MM.1S (cell line): ENCODE data around the gene TRAF1.

Experiments
- DNase-seq: peaks from one replicate; pipeline ENCODE4 v3.0.0-alpha.2; 2015
- H2AFZ ChIP-seq: fragments of 300-600 bp; sonication (generic); 2 replicates; pipeline ENCODE4 v1.6.0; 2016; ENCODE audit warnings: antibody characterized with exemption, low read length
- H3F3A ChIP-seq: fragments of 300-600 bp; sonication (generic); 2 replicates; pipeline ENCODE4 v1.6.1; 2016; ENCODE audit warnings: mild to moderate bottlenecking, antibody characterized with exemption, low read length, moderate library complexity, mixed read lengths; ENCODE audit not compliant: insufficient read depth
- H3K27ac ChIP-seq: fragments of 300-600 bp; sonication (generic); 2 replicates; pipeline ENCODE4 v1.5.1; 2016; ENCODE audit warnings: mild to moderate bottlenecking, low read length
- H3K27me3 ChIP-seq: fragments of 300-600 bp; sonication (generic); replicated peaks from 2 replicates; pipeline ENCODE4 v1.6.0; 2016; ENCODE audit warnings: low read length; ENCODE audit not compliant: insufficient read depth
- H3K36me3 ChIP-seq: fragments of 300-600 bp; sonication (generic); replicated peaks from 2 replicates; pipeline ENCODE4 v1.6.1; 2016; ENCODE audit warnings: mild to moderate bottlenecking, low read length, mixed read lengths; ENCODE audit not compliant: insufficient read depth
- H3K4me1 ChIP-seq: fragments of 300-600 bp; sonication (generic); 2 replicates; pipeline ENCODE4 v1.6.1; 2016; ENCODE audit warnings: low read length, mixed read lengths
- H3K4me2 ChIP-seq: fragments of 300-600 bp; sonication (generic); 2 replicates; pipeline ENCODE4 v1.6.0; 2016; ENCODE audit warnings: low read depth, low read length
- H3K4me3 ChIP-seq: fragments of 300-600 bp; sonication (generic); 2 replicates; pipeline ENCODE4 v1.5.1; 2016; ENCODE audit warnings: low read length, mixed read lengths
- H3K79me2 ChIP-seq: fragments of 300-600 bp; sonication (generic); 2 replicates; pipeline ENCODE4 v1.6.1; 2016; ENCODE audit warnings: mixed run types, low read length, mixed read lengths
- H3K9ac ChIP-seq: fragments of 300-600 bp; sonication (generic); 2 replicates; pipeline ENCODE4 v1.6.1; 2016; ENCODE audit warnings: low read length, mixed read lengths
- H3K9me2 ChIP-seq: fragments of 300-600 bp; sonication (generic); replicated peaks from 2 replicates; pipeline ENCODE4 v1.6.1; 2016; ENCODE audit warnings: mild to moderate bottlenecking, low read length, mixed read lengths; ENCODE audit not compliant: insufficient read depth
- H3K9me3 ChIP-seq: fragments of 300-600 bp; sonication (generic); replicated peaks from 2 replicates; pipeline ENCODE4 v1.6.1; 2016; ENCODE audit warnings: mild to moderate bottlenecking, low read length, mixed read lengths; ENCODE audit not compliant: insufficient read depth
- H4K20me1 ChIP-seq: fragments of 300-600 bp; sonication (generic); 2 replicates; pipeline ENCODE4 v1.6.1; 2016; ENCODE audit warnings: mild to moderate bottlenecking, low read length, moderate library complexity, mixed read lengths; ENCODE audit not compliant: insufficient read depth
- EZH2 ChIP-seq: fragments of 300-600 bp; sonication (generic); optimal IDR thresholded peaks from 2 replicates; pipeline ENCODE3; 2017; ENCODE audit warnings: low read depth, mild to moderate bottlenecking, antibody characterized with exemption, low read length, mixed read lengths
- EZH2phosphoT487 ChIP-seq: fragments of 300-600 bp; sonication (generic); IDR thresholded peaks from 2 replicates; pipeline ENCODE4 v1.6.1; 2018; ENCODE audit warnings: antibody characterized with exemption, low read length
- TF ChIP-seq, protein P1 (sequence below): fragments of 300-600 bp; sonication (generic); IDR thresholded peaks from 2 replicates; pipeline ENCODE4 v1.5.1; 2016; ENCODE audit warnings: antibody characterized with exemption, low read length, mixed read lengths

TRAF1 gene

DNA sequence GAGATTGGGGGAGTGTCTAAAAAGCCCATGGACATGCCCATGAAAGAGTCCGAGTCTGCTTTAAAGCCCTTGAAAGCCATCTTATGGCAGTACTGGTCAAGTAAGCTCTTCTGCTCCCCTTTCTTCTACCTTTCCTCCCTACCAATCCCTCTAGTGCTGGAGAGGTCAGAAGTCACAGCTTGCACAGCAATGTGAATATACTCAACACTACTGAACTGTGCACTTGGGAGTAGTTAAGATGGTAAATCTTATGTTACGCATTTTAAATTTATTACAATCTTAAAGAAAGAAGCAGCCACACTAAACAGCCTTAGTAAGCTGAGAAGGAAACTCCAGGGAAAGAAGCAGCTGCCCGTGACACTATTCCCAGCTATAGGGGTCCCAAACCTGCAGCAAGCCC, 12.3 kb upstream of the TRAF1 start:
- no peaks in the 10 kb centered on the region for H3K9me2 ChIP-seq
- H3K4me3 ChIP-seq, result no peak overlapping the region
- H3K4me2 ChIP-seq, result no peak overlapping the region
- peaks cover 48% of the 10 kb centered on the region for H3K4me1 ChIP-seq
- H2AFZ ChIP-seq, result no peak overlapping the region
- TF ChIP-seq, protein P1, sequence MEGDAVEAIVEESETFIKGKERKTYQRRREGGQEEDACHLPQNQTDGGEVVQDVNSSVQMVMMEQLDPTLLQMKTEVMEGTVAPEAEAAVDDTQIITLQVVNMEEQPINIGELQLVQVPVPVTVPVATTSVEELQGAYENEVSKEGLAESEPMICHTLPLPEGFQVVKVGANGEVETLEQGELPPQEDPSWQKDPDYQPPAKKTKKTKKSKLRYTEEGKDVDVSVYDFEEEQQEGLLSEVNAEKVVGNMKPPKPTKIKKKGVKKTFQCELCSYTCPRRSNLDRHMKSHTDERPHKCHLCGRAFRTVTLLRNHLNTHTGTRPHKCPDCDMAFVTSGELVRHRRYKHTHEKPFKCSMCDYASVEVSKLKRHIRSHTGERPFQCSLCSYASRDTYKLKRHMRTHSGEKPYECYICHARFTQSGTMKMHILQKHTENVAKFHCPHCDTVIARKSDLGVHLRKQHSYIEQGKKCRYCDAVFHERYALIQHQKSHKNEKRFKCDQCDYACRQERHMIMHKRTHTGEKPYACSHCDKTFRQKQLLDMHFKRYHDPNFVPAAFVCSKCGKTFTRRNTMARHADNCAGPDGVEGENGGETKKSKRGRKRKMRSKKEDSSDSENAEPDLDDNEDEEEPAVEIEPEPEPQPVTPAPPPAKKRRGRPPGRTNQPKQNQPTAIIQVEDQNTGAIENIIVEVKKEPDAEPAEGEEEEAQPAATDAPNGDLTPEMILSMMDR, result no peak
- TF ChIP-seq EZH2 (no peak), EZH2phosphoT487 (no peak)
- H3K36me3 ChIP-seq, result no peaks in the 10 kb centered on the region
- DNase-seq, result no peak
- H4K20me1 ChIP-seq, result no peaks in the 10 kb centered on the region
- no peaks in the 10 kb centered on the region for H3K27me3 ChIP-seq
- no peaks in the 10 kb centered on the region for H3K9me3 ChIP-seq
- H3K27ac ChIP-seq, result no peak overlapping the region
- H3F3A ChIP-seq, result peaks cover 16% of the 10 kb centered on the region
- H3K79me2 ChIP-seq, result no peaks in the 10 kb centered on the region
- H3K9ac ChIP-seq, result no peak overlapping the region

DNA sequence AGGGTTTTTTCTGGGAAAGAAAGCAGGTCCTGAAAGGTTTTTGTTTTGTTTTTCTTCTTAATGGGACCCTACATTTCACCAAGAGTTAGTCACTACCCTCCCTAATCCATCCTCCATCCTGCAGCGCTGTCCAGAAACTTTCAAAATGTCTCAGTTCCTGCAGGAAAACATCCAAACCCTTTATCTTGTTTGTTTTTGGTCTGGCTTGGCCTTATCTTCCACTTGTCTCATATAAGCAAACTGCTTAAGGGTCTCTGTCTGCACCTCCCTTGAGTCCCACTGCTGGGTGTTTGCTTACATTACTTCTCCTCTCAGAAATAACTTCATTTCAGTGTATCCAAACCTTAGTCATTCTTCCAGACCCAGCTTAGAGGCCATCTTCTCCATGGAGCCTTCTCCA, 11.0 kb upstream of the TRAF1 start:
- no peak overlapping the region for H3K27ac ChIP-seq
- H3K9ac ChIP-seq, result no peak overlapping the region
- no peaks in the 10 kb centered on the region for H3K9me2 ChIP-seq

DNA sequence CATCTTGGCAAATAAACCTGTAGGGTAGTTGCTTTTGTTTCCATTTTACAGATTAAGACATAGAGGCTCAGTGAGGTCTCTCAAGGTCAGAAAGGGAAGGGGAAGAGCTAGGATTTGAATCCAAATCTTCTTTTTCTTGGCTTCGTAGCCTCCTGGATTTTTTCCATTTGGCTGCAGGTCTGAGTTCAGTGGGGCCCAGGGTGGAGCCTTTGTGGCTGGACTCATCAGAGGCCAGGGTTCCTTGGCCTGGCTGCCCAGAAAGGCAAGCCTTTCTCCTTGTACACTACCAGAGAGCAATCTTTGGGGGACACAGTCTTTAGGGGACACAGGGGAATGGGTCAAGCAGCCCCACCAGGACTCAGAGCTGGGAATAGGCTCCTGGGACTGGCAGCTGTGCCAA, 10.5 kb upstream of the TRAF1 start:
- Histone ChIP-seq H3K79me2 (no peaks in the 10 kb centered on the region), H3K9me2 (no peaks in the 10 kb centered on the region), H3K4me1 (peaks cover 64% of the 10 kb centered on the region), H3K36me3 (no peaks in the 10 kb centered on the region), H3K9ac (no peak overlapping the region), H3K9me3 (no peaks in the 10 kb centered on the region), H3F3A (peaks cover 21% of the 10 kb centered on the region), H3K4me3 (no peak overlapping the region), H3K27me3 (no peaks in the 10 kb centered on the region), H2AFZ (no peak overlapping the region), H3K4me2 (no peak overlapping the region), H4K20me1 (no peaks in the 10 kb centered on the region), H3K27ac (no peak overlapping the region)
- TF ChIP-seq EZH2 (no peak), EZH2phosphoT487 (no peak)
- TF ChIP-seq, protein P1, result no peak
- DNase-seq, result no peak

More for the DNA sequence above, 11.0 kb upstream of the TRAF1 start:
- Histone ChIP-seq H3K27me3 (no peaks in the 10 kb centered on the region), H3F3A (peaks cover 16% of the 10 kb centered on the region), H4K20me1 (no peaks in the 10 kb centered on the region), H3K79me2 (no peaks in the 10 kb centered on the region), H3K9me3 (no peaks in the 10 kb centered on the region), H3K4me1 (peaks cover 60% of the 10 kb centered on the region), H3K36me3 (no peaks in the 10 kb centered on the region), H3K4me2 (no peak overlapping the region), H2AFZ (no peak overlapping the region), H3K4me3 (no peak overlapping the region)
- TF ChIP-seq EZH2phosphoT487 (no peak), EZH2 (no peak)
- TF ChIP-seq, protein P1, result no peak
- no peak for DNase-seq
